OCI-LY7 (cell line): ENCODE data around the gene MGA. TPM values are rescaled to one million over a fixed set of nuclear protein-coding genes. Genes with fewer than 3 reads are reported as not detected.
"Not testable (repeated sequence)": the region's sequence is repeated elsewhere in the genome, so short reads cannot be mapped to it uniquely, and the experiment has no call there.

ENCODE experiments used
- BruUV-seq: library from RNA; stranded (reverse); fragments of 400-500 nt; replicated peaks from 2 replicates; lab custom pipeline; 2021; lab: Mats Ljungman, UMichigan
- CTCF ChIA-PET: fragments of 300-600 bp; sonication (Branson Sonifier 250); formaldehyde crosslinking; loops from one replicate; lab custom pipeline; 2022; ENCODE audit warnings: antibody characterized with exemption; ENCODE audit not compliant: unreplicated experiment; lab: Charles Lee
- POLR2A ChIA-PET: fragments of 300-600 bp; sonication (Branson Sonifier 250); formaldehyde crosslinking; loops from one replicate; lab custom pipeline; 2022; ENCODE audit warnings: antibody characterized with exemption; lab: Charles Lee
- DNase-seq: peaks from one replicate; pipeline ENCODE4 v3.0.0-alpha.2; 2015; ENCODE audit warnings: low spot score
- H2AFZ ChIP-seq: fragments of 200-600 bp; sonication (generic), shearing (Covaris generic); 2 replicates; pipeline ENCODE4 v1.6.1; 2014; ENCODE audit warnings: mild to moderate bottlenecking, antibody characterized with exemption, low read length, moderate library complexity
- H3K27ac ChIP-seq: fragments of 200-600 bp; sonication (generic); 2 replicates; pipeline ENCODE4 v1.5.1; 2014; ENCODE audit warnings: mixed run types, low read depth, mild to moderate bottlenecking, moderate library complexity, low read length, inconsistent platforms; ENCODE audit not compliant: poor library complexity, severe bottlenecking
- H3K36me3 ChIP-seq: fragments of 200-600 bp; sonication (generic); 2 replicates; pipeline ENCODE4 v1.6.1; 2014; ENCODE audit warnings: mild to moderate bottlenecking, antibody characterized with exemption, low read length, moderate library complexity, mixed read lengths; ENCODE audit not compliant: insufficient read depth
- H3K4me1 ChIP-seq: fragments of 200-600 bp; sonication (generic); 2 replicates; pipeline ENCODE4 v1.5.1; 2014; ENCODE audit warnings: mild to moderate bottlenecking, low read length; ENCODE audit not compliant: insufficient read depth, poor library complexity, severe bottlenecking
- H3K4me2 ChIP-seq: fragments of 200-600 bp; sonication (generic); 2 replicates; pipeline ENCODE4 v1.6.1; 2014; ENCODE audit warnings: mild to moderate bottlenecking, low read length
- H3K4me3 ChIP-seq: fragments of 200-600 bp; sonication (generic); 2 replicates; pipeline ENCODE4 v1.5.1; 2014; ENCODE audit warnings: mild to moderate bottlenecking, low read depth, low read length; ENCODE audit not compliant: poor library complexity, severe bottlenecking
- H3K79me2 ChIP-seq: fragments of 200-600 bp; sonication (generic); 2 replicates; pipeline ENCODE4 v1.6.1; 2016; ENCODE audit warnings: low read depth, mild to moderate bottlenecking, low read length, moderate library complexity, mixed read lengths; ENCODE audit not compliant: insufficient read depth
- H3K9me2 ChIP-seq: fragments of 200-600 bp; sonication (generic); 2 replicates; pipeline ENCODE4 v1.6.1; 2016; ENCODE audit warnings: mild to moderate bottlenecking, low read length, mixed read lengths; ENCODE audit not compliant: insufficient read depth
- H3K9me3 ChIP-seq: fragments of 200-600 bp; sonication (generic); 2 replicates; pipeline ENCODE4 v1.6.1; 2014; ENCODE audit warnings: mild to moderate bottlenecking, mixed run types, low read length, mixed read lengths
- H4K20me1 ChIP-seq: fragments of 200-600 bp; sonication (generic); 2 replicates; pipeline ENCODE4 v1.6.1; 2014; ENCODE audit warnings: mild to moderate bottlenecking, antibody characterized with exemption, low read length, moderate library complexity, mixed read lengths; ENCODE audit not compliant: insufficient read depth
- CTCF ChIP-seq: fragments of 200-600 bp; sonication (generic); conservative IDR thresholded peaks from 2 replicates; pipeline ENCODE4 v1.5.1; 2014; ENCODE audit warnings: mild to moderate bottlenecking, antibody characterized with exemption, low read length, moderate library complexity, mixed read lengths
- EZH2phosphoT487 ChIP-seq: fragments of 200-600 bp; sonication (generic); IDR thresholded peaks from 2 replicates; pipeline ENCODE4 v1.6.1; 2018; ENCODE audit warnings: low read depth, borderline replicate concordance, mild to moderate bottlenecking, mixed run types, antibody characterized with exemption, low read length, moderate library complexity, mixed read lengths
- intact Hi-C: fragments of 100-400 bp; cut with micrococcal nuclease; formaldehyde crosslinking; loops from one replicate; pipeline ENCODE4 v1.10.0; 2022; ENCODE audit not compliant: unreplicated experiment
- total RNA-seq, 2 experiments: library from RNA; depleted of rRNA in 1 of 2; stranded (reverse); fragments of >200 nt in 1 of 2; shearing (Covaris generic) in 1 of 2; gene quantifications; 2 replicates each; pipeline ENCODE4 v1.2.3, GENCODE V29; 2014 to 2022

MGA gene
- total RNA-seq, 2 experiments from 2014 or later = 48.8 to 59.1 TPM

- no peak for TF ChIP-seq CTCF
- no peak for TF ChIP-seq EZH2phosphoT487
- no peak for DNase-seq
- CTCF ChIA-PET = interaction anchor here (0.6 kb wide), 2 partner anchors 12 to 166 kb away, joined by 3 read pairs; no protein-coding TSS in a partner anchor
- no TSS peak for BruUV-seq
- H2AFZ ChIP-seq = no peak overlapping the region
- H3K36me3 ChIP-seq = peaks cover 91% of the 10 kb centered on the region
- no peaks in the 10 kb centered on the region for H3K9me3 ChIP-seq
- intact Hi-C loops = no loop called here
- peaks cover 8% of the 10 kb centered on the region for H3K4me1 ChIP-seq
- H3K9me2 ChIP-seq = no peaks in the 10 kb centered on the region
- H3K4me3 ChIP-seq = no peak overlapping the region
- no peaks in the 10 kb centered on the region for H4K20me1 ChIP-seq
- no peak overlapping the region for H3K27ac ChIP-seq
- no peaks in the 10 kb centered on the region for H3K79me2 ChIP-seq
- POLR2A ChIA-PET = no interaction called here
- H3K4me2 ChIP-seq = no peak overlapping the region
Measured at GRCh38 chr15:41735046-41735445, 74.8 kb downstream of the MGA start.

GRCh38 chr15:41735492-41735891 is 75.3 kb downstream of the MGA start:
- peaks cover 89% of the 10 kb centered on the region for H3K36me3 ChIP-seq
- POLR2A ChIA-PET, BruUV-seq: not testable (repeated sequence)

GRCh38 chr15:41746802-41747201 is 86.6 kb downstream of the MGA start:
- Histone ChIP-seq H4K20me1 (no peaks in the 10 kb centered on the region), H3K79me2 (no peaks in the 10 kb centered on the region), H3K4me3 (no peak overlapping the region), H3K9me3 (no peaks in the 10 kb centered on the region), H3K36me3 (peaks cover 78% of the 10 kb centered on the region), H2AFZ (no peak overlapping the region), H3K4me1 (no peaks in the 10 kb centered on the region), H3K4me2 (no peak overlapping the region), H3K27ac (no peak overlapping the region), H3K9me2 (no peaks in the 10 kb centered on the region)
- CTCF ChIA-PET = interaction anchor here (0.6 kb wide), 1 partner anchor 11 kb away, joined by 3 read pairs; no protein-coding TSS in a partner anchor
- POLR2A ChIA-PET = interaction anchor here (0.6 to 1.9 kb wide), 8 partner anchors 11 to 168 kb away, joined by 3 to 5 read pairs (median 4); no protein-coding TSS in a partner anchor
- BruUV-seq = no TSS peak
- intact Hi-C loops = no loop called here
- no peak for TF ChIP-seq EZH2phosphoT487
- TF ChIP-seq CTCF = no peak
- DNase-seq = no peak

More at GRCh38 chr15:41735492-41735891, 75.3 kb downstream of the MGA start:
- H4K20me1 ChIP-seq, H3K4me2 ChIP-seq, H3K4me3 ChIP-seq, intact Hi-C loops, H3K9me3 ChIP-seq, H3K27ac ChIP-seq, H3K9me2 ChIP-seq, DNase-seq, H3K79me2 ChIP-seq, H3K4me1 ChIP-seq, H2AFZ ChIP-seq: not testable (repeated sequence)
- CTCF ChIA-PET = interaction anchor here (0.5 to 0.6 kb wide), 2 partner anchors 11 to 37 kb away, joined by 3 read pairs; no protein-coding TSS in a partner anchor
